Ovary (tissue), 9 donors: Measurements from ENCODE around the gene GTF2A2. TPM values are rescaled to one million over a fixed set of nuclear protein-coding genes. Genes with fewer than 3 reads are reported as not detected.
A peak's percentile ranks its signal among the peaks of the same experiment; 100 is the strongest.

Experiments used
- DNase-seq, 5 donors: peaks; one replicate each; pipeline ENCODE4 v3.0.0-alpha.2; 2019 to 2020
- H3K27ac ChIP-seq, 2 donors: fragments of 200-600 bp; one replicate each; pipeline versions ENCODE4 v1.5.1 to v1.8.0; 2019 to 2022
- H3K27me3 ChIP-seq: fragments of 200-600 bp; one replicate; pipeline ENCODE4 v1.8.0; 2022
- H3K36me3 ChIP-seq: fragments of 200-600 bp; sonication (generic); one replicate; pipeline ENCODE4 v1.5.1; 2019
- H3K4me1 ChIP-seq: one replicate; pipeline ENCODE4 v1.8.1; 2013; ENCODE audit warnings: mild to moderate bottlenecking, moderate library complexity; ENCODE audit not compliant: insufficient read depth
- H3K4me3 ChIP-seq: fragments of 200-600 bp; sonication (generic); one replicate; pipeline ENCODE4 v1.5.1; 2017
- H3K9me3 ChIP-seq, 2 donors: fragments of 200-600 bp in 1 of 2; sonication (generic) in 1 of 2; one replicate each; pipeline versions ENCODE4 v1.5.1 to v1.8.1; 2013 to 2019; ENCODE audit warnings: mild to moderate bottlenecking in 1 of 2, moderate library complexity in 1 of 2
- CTCF ChIP-seq, 3 donors: fragments of 450-650 bp in 2 of 3; fragments of 200-600 bp in 1 of 3; IDR thresholded peaks; one replicate each; pipeline versions ENCODE4 v1.5.1 to v1.8.0; 2016 to 2022; ENCODE audit warnings: antibody characterized with exemption in 3 of 3, mild to moderate bottlenecking in 1 of 3
- EP300 ChIP-seq: sonication (generic); formaldehyde crosslinking; IDR thresholded peaks from one replicate; pipeline ENCODE4 v1.6.1; 2017; ENCODE audit warnings: antibody characterized with exemption
- POLR2A ChIP-seq: fragments of 450-650 bp; IDR thresholded peaks from one replicate; pipeline ENCODE4 v1.6.1; 2017; ENCODE audit warnings: antibody characterized with exemption, mild to moderate bottlenecking, moderate library complexity
- WGBS, 3 donors: extraction: QIAGEN DNeasy Blood & Tissue Kit in 1 of 3; methylation state at CpG; one replicate each; pipeline versions ENCODE4 v1.1.5 to v1.1.7; 2013 to 2017; 5-methylcytosine and 5-hydroxymethylcytosine counted together
- intact Hi-C, 4 donors: fragments of 100-400 bp; cut with DNase I; formaldehyde crosslinking; loops; one replicate each; pipeline versions ENCODE4 v1.11.0 to v1.15.1; 2022 to 2023
- polyA plus RNA-seq, 2 donors: library from polyadenylated mRNA; stranded (reverse); fragments of 200-250 nt in 1 of 2; fragments of 350-450 nt in 1 of 2; fragmentation: Illumina TruSeq in 1 of 2; extraction: RNeasy Lipid Tissue Mini Kit (QIAGEN cat#74804) in 1 of 2; gene quantifications; one replicate each; pipeline ENCODE4 v1.2.3, GENCODE V29; 2013 to 2014
- total RNA-seq, 7 donors: library from RNA; depleted of rRNA in 2 of 7; stranded (reverse); fragments of >200 nt in 2 of 7; fragmentation: NEBNext Ultra II Directional in 3 of 7; extraction: Animal tissue kit (Norgen Biotek cat#: 25700) in 3 of 7; gene quantifications; one replicate each; pipeline versions ENCODE4 v1.1.0 to v1.2.4, GENCODE V29; 2016 to 2023
- donor health status: DM: no; HTN: no; CAD: no; lungs with moderate emphysema.
- donor health status: DM: no; HTN: no; CAD: no.
- donor health status: Bipolar disorder and iron deficiency.
- donor health status: DM: yes; HTN: yes; CAD: no.
- donor health status: DM: no; HTN: no; CAD: no.
- donor health status: DM: yes; HTN: yes; CAD: no.

The GTF2A2 gene
- total and polyA plus RNA-seq, 9 donors: 45.5 to 113 (median 99.9) TPM

- no peak overlapping the region for H3K27ac ChIP-seq
- no peak for DNase-seq
- no peaks in the 10 kb centered on the region for H3K27me3 ChIP-seq
- H3K4me3 ChIP-seq: no peak overlapping the region
- H3K36me3 ChIP-seq: no peaks in the 10 kb centered on the region
- no peaks in the 10 kb centered on the region for H3K9me3 ChIP-seq
- intact Hi-C loops: no loop called here
- TF ChIP-seq POLR2A (no peak), EP300 (no peak), CTCF (IDR thresholded peaks at IDR 0.05) (no peak)
- H3K4me1 ChIP-seq: peaks cover 4% of the 10 kb centered on the region
- 0 to 10% (median 6%) methylated on average over 1 of the region's 1 CpG for WGBS, 3 donors
These were observed 4.9 kb upstream of the GTF2A2 start for GRCh38 chr15:59662260-59662659.

- no peaks in the 10 kb centered on the region for H3K36me3 ChIP-seq
- H3K4me3 ChIP-seq: no peak overlapping the region
- H3K9me3 ChIP-seq: no peaks in the 10 kb centered on the region
- H3K4me1 ChIP-seq: peaks cover 8% of the 10 kb centered on the region
- WGBS, 3 donors: 45 to 64% (median 57%) methylated on average over 1 of the region's 1 CpG
- TF ChIP-seq POLR2A (no peak), EP300 (no peak), CTCF (IDR thresholded peaks at IDR 0.05) (no peak)
- no peaks in the 10 kb centered on the region for H3K27me3 ChIP-seq
- H3K27ac ChIP-seq: no peak overlapping the region
- DNase-seq: no peak
- intact Hi-C loops: no loop called here
These were observed 2.1 kb upstream of the GTF2A2 start for GRCh38 chr15:59659366-59659765.

- peak overlapping the region; percentile 88 for H3K4me3 ChIP-seq
- peak in 4 of 5 donors; percentile 15 to 57 (median 37) for DNase-seq
These were observed 365 bp upstream of the GTF2A2 start for GRCh38 chr15:59657635-59658125.

GRCh38 chr15:59654046-59654445, 3.3 kb downstream of the GTF2A2 start:
- no peak for DNase-seq
- WGBS, 3 donors: 92 to 100% (median 98%) methylated on average over 1 of the region's 1 CpG

More at GRCh38 chr15:59657635-59658125, 365 bp upstream of the GTF2A2 start:
- peaks cover 10% of the 10 kb centered on the region for H3K4me1 ChIP-seq
- TF ChIP-seq EP300 (no peak), CTCF (IDR thresholded peaks at IDR 0.05) (no peak), POLR2A (no peak)
- no peaks in the 10 kb centered on the region for H3K27me3 ChIP-seq
- no peak overlapping the region for H3K27ac ChIP-seq
- no peaks in the 10 kb centered on the region for H3K36me3 ChIP-seq
- intact Hi-C loops: no loop called here
- WGBS, 3 donors: 27 to 39% (median 27%) methylated on average over 23 of the region's 23 CpGs
- no peaks in the 10 kb centered on the region for H3K9me3 ChIP-seq

More at GRCh38 chr15:59654046-59654445, 3.3 kb downstream of the GTF2A2 start:
- no peak overlapping the region for H3K27ac ChIP-seq
- H3K36me3 ChIP-seq: no peaks in the 10 kb centered on the region
- TF ChIP-seq CTCF (IDR thresholded peaks at IDR 0.05) (no peak), EP300 (no peak), POLR2A (no peak)
- H3K4me3 ChIP-seq: no peak overlapping the region
- intact Hi-C loops: no loop called here
- peaks cover 10% of the 10 kb centered on the region for H3K4me1 ChIP-seq
- H3K27me3 ChIP-seq: no peaks in the 10 kb centered on the region
- H3K9me3 ChIP-seq: no peaks in the 10 kb centered on the region
